ENCODE measurements around the gene MAG. TPM values are rescaled to one million over a fixed set of nuclear protein-coding genes. Genes with fewer than 3 reads are reported as not detected.

MAG gene
- total and polyA plus RNA-seq, 2 of the 13 experiments (the other 11 are each of a cell fraction or from before 2014, with no cell fraction given) = 0.20 to 1.3 TPM

GRCh38 chr19:35248310-35249145 lies 43.4 kb upstream of the MAG start, which contains the start of gene LSR (continued):
- 0 out of 2 replicates have a peak, but pooled peaks have one; percentile 83 for TF ChIP-seq STAT6 (CRISPR knock-in tag; IDR thresholded peaks at IDR 0.05; ENCODE audit: borderline replicate concordance)
- TF ChIP-seq ZNF800 (CRISPR knock-in tag; IDR thresholded peaks at IDR 0.05) = peak; percentile 59
- TF ChIP-seq EHMT2 (IDR thresholded peaks at IDR 0.05; ENCODE audit: borderline replicate concordance, low read depth, low read length) = no peak
- peak; percentile 67 for TF ChIP-seq ISL2 (CRISPR knock-in tag; IDR thresholded peaks at IDR 0.05)
- peak; percentile 35; the same call in 1 of the 2 replicates for TF ChIP-seq JUND (CRISPR knock-in tag; IDR thresholded peaks at IDR 0.05)
- no peak for TF ChIP-seq SMC3 (IDR thresholded peaks at IDR 0.05; ENCODE audit: low read length)
- TF ChIP-seq HOXD1 (CRISPR knock-in tag; IDR thresholded peaks at IDR 0.05) = peak; percentile 83; the same call in 1 of the 2 replicates
- TF ChIP-seq ZNF34 (CRISPR knock-in tag; IDR thresholded peaks at IDR 0.05; ENCODE audit: borderline replicate concordance) = no peak
- 0 out of 2 replicates have a peak, but pooled peaks have one; percentile 64 for TF ChIP-seq ZNF766 (CRISPR knock-in tag; IDR thresholded peaks at IDR 0.05; ENCODE audit: borderline replicate concordance)
- peak; percentile 83; the same call in 1 of the 2 replicates for TF ChIP-seq IRX3 (CRISPR knock-in tag; IDR thresholded peaks at IDR 0.05; ENCODE audit: borderline replicate concordance, low read depth)
- peak; percentile 81; the same call in 1 of the 2 replicates for TF ChIP-seq CSRNP1 (CRISPR knock-in tag; IDR thresholded peaks at IDR 0.05)
- no peak for TF ChIP-seq HNRNPUL1 (IDR thresholded peaks at IDR 0.05; ENCODE audit: low read depth, low read length)
- peak; percentile 37; the same call in 1 of the 2 replicates for TF ChIP-seq ZNF318 (CRISPR knock-in tag; IDR thresholded peaks at IDR 0.05)
